Measurements from ENCODE around the gene SLC15A4.
"Not testable (repeated sequence)": the region's sequence is repeated elsewhere in the genome, so short reads cannot be mapped to it uniquely, and the experiment has no call there.

SLC15A4 gene

DNA sequence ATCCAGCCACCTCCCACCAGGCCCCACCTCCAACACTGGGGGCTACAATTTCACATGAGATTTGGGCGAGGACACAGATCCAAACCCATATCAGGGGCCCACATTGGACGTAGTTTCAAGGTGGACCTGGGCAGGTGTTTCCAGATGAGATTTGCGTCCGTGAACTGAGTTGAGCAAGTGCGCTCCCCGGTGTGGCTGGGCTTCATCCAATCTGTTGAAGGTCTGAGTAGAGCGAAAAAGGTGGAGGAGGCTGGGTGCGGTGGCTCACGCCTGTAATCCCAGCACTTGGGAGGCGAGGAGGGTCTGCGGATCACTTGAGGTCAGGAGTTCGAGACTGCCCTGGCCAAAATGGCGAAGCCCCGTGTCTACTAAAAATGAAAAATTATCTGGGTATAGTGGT lies 24.6 kb upstream of the SLC15A4 start:
- DNase-seq, result no peak
- in situ Hi-C loops (cut with MboI; ENCODE audit: low pct_unique_long_range_greater_than_20kb, low sequenced_read_pairs), result no loop called here

DNA sequence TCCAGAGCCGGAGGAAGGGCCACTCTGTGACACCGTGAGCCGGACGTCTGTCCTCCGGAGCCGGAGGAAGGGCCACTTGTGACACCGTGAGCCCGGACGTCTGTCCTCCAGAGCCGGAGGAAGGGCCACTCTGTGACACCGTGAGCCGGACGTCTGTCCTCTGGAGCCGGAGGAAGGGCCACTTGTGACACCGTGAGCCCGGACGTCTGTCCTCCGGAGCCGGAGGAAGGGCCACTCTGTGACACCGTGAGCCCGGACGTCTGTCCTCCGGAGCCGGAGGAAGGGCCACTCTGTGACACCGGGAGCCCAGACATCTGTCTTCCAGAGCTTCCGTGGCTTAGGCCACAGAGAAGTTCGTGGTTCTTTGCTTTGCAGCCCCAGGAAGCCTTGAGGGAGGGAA lies 22.9 kb upstream of the SLC15A4 start:
- in situ Hi-C loops (cut with MboI; ENCODE audit: low pct_unique_long_range_greater_than_20kb, low sequenced_read_pairs); DNase-seq: not testable (repeated sequence)

DNA sequence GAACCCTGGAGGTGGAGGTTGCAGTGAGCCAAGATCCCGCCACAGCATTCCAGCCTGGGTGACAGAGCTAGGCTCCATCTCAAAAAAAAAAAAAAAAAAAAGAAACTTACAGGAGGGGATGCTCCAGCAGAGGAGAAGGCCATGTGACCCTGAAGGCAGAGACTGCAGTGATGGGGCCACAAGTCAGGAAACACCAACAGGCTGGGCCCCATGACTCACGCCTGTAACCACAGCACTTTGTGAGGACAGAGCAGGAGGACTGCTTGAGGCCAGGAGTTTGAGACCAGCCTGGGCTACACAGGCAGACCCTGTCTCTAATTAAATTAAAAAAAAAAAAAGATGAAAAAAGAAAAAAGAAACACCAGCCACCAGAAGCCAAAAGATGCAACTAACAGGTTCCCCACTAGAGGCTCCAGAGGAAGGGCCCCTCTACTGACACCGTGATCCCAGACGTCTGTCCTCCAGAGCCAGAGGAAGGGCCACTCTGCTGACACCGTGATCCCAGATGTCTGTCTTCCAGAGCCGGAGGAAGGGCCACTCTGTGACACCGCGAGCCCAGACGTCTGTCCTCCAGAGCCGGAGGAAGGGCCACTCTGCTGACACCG lies 20.4 kb upstream of the SLC15A4 start:
- in situ Hi-C loops (cut with MboI; ENCODE audit: low pct_unique_long_range_greater_than_20kb, low sequenced_read_pairs), result no loop called here
- DNase-seq, result no peak

DNA sequence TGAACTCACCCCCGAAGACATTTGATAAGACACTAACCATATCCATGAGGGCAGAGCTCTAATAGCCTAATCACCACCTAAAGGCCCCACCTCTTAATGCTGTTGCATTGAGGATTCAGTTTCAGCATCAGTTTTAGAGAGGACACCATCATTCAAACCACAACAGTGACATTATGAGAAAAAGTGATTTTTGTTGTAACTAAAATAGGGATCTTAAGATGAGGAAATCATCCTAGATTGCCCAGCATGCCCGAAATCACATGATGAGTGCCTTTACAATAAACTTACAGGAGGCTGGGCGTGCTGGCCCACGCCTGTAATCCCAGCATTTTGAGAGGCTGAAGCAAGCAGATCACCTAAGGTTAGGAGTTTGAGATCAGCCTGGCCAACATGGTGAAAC lies 19.8 kb upstream of the SLC15A4 start:
- DNase-seq, result no peak
- in situ Hi-C loops (cut with MboI; ENCODE audit: low pct_unique_long_range_greater_than_20kb, low sequenced_read_pairs), result no loop called here

DNA sequence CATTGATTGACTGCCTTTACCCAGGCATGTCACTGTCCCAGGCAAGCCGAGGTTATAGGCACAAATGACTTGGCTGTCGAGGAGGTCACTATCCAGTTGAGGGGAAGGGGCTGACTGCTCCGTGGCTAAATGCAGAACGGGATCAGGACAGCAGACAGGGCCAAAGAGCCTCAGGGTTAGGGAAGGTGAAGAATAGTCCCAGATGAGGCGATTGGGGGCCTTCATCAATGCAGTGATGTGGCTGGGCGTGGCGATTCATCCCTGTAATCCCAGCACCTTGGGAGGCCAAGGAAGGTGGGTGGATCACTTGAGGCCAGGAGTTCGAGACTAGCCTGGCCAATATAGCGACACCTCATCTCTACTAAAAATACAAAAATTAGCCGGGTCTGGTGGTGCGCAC lies 18.8 kb upstream of the SLC15A4 start:
- in situ Hi-C loops (cut with MboI; ENCODE audit: low pct_unique_long_range_greater_than_20kb, low sequenced_read_pairs), result no loop called here
- no peak for DNase-seq

DNA sequence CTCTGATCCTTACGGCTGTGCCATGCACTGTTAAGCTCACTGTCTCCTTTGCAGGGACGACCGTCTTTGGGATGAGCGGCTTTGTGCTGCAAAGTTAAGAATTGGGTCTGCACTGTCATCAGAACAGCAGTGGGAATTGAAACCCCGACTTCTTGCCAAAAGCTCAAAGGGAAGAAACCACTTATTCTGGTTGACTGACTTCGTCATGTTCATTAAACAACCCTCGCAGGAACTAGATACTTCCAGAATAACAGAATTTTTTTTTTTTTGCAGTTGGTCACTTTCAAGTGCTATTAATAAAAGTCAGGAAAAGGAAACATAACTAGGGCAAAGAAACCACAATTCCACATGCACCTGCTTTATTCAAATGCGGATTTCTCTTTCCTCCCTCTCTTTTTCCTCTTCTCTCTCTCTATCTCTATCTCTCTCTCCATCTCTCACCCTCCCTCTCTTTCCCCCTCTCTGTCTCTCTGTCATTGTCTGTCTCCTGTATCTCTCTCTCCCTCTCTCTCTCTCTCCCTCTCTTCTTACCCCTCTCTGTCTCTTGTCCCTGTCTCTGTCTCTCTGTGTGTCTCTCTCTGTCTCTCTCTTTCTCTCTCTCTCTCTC lies 17.2 kb upstream of the SLC15A4 start:
- DNase-seq, result no peak
- in situ Hi-C loops (cut with MboI; ENCODE audit: low pct_unique_long_range_greater_than_20kb, low sequenced_read_pairs), result no loop called here

DNA sequence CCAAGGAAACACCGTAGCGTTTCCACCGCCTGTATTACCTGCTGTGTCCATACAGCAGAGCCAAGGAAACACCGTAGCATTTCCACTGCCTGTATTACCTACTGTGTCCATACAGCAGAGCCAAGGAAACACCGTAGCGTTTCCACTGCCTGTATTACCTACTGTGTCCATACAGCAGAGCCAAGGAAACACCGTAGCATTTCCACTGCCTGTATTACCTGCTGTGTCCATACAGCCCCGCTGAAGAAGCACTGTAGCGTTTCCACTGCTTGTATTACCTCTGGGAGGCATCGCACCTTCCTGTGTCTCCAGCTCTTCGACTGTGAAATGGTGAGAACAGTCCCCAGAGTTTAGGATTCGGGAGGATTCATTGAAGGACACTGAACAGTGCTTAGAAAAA lies 16.1 kb upstream of the SLC15A4 start:
- in situ Hi-C loops (cut with MboI; ENCODE audit: low pct_unique_long_range_greater_than_20kb, low sequenced_read_pairs); DNase-seq: not testable (repeated sequence)

DNA sequence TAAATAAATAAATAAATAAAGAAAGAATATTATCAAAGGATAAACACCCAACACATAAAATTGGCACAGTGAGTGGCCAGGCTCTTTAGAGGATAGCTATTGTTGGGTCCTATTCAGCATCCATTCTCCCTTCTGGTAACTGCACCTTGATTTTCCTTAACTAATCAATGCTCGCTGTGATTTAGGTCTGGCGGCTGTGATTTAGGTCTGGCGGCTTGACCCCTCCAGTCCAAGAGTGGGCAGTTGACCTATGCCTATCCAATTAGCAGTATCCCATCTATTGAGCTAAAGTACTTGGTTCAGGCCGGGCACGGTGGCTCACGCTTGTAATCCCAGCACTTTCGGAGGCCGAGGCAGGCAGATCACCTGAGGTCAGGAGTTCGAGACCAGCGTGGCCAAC lies 9.7 kb upstream of the SLC15A4 start:
- DNase-seq, result no peak
- in situ Hi-C loops (cut with MboI; ENCODE audit: low pct_unique_long_range_greater_than_20kb, low sequenced_read_pairs), result no loop called here

DNA sequence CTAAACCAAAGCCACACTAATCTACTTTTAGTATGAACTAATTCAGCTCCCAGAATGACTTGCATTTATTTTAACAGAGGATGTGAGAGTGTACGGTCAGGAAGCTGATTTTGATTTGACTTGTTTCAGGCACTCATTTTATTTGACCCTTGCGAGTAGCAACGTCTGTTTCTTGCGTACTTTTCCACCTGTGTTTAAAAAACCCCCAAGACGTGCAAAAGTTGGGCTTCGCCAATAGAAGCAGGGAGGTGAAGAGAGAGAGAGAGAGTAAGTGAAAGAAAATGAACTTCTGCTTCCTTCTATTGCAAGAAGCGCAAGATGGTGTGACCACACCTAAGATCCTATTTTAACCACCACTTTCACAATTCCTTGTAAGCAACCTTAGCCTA lies 6.7 kb upstream of the SLC15A4 start:
- no peak for DNase-seq
- in situ Hi-C loops (cut with MboI; ENCODE audit: low pct_unique_long_range_greater_than_20kb, low sequenced_read_pairs), result no loop called here

DNA sequence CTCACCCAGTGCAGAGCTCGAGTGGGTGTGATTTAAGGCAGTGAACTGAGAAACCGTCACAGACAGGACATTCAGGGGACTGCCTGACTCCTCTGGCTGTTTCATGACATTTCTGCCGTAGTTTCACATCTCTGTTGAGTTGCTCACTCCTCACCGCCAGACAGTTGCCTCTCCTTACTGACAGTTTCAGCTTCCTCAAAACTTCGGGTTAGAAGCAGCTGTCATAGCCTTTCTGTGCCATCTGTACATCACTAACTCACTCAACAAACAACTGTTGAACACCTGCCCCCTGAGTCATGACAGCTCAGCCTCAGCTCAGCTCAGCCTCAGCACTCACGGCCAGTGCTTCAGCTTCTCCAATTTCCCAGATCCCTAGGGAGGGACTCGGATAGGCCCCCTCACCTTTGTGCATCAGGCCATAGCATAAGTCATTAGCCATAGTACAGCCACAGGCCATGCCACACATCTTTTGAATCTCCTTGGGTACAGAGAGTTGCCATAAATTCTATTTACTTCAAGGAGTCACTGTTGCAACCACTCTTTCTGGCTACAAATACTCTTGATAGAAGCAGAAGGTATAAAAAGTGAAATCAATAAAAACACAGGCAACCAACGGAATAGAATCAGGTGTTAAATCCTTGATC lies 6.2 kb upstream of the SLC15A4 start:
- in situ Hi-C loops (cut with MboI; ENCODE audit: low pct_unique_long_range_greater_than_20kb, low sequenced_read_pairs), result no loop called here
- no peak for DNase-seq

DNA sequence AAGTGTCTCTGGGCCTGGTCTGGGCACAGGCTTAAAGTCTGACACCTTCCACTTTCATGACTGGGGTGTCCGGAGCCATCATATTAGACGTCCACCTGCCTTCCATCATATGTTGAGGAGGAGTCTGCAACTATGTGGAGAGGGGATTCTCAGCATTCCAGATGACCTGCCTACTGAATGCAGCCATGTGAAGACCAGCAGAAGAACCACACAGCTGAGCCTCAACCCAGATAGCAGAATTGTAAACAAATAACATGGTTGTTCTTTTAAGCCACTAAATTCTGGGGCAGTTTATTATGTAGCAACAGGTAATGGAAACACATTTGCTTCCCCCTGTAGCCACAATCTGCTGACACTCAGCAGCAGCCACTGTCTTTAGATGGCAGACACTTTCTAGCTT lies 4.0 kb upstream of the SLC15A4 start:
- in situ Hi-C loops (cut with MboI; ENCODE audit: low pct_unique_long_range_greater_than_20kb, low sequenced_read_pairs), result no loop called here
- no peak for DNase-seq

DNA sequence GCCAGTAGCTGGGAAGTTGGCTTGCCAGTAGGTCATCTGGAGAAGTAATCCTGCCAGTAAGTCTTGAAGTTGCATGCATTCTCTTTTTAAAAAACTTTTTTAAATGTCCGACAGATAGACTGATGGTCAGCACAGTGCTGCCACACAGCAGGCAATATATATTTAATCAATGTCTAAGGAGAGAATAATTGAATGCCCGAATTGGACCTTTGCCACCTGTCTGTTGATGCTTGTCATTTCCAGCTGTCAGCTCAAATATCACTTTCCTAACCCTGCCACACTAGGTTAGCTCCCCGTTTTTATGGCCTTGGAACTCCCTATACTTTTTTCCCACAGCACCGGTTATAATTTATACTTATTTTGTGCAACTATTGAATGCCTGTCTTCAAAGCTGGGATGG lies 2.1 kb upstream of the SLC15A4 start:
- no peak for DNase-seq
- in situ Hi-C loops (cut with MboI; ENCODE audit: low pct_unique_long_range_greater_than_20kb, low sequenced_read_pairs), result no loop called here

DNA sequence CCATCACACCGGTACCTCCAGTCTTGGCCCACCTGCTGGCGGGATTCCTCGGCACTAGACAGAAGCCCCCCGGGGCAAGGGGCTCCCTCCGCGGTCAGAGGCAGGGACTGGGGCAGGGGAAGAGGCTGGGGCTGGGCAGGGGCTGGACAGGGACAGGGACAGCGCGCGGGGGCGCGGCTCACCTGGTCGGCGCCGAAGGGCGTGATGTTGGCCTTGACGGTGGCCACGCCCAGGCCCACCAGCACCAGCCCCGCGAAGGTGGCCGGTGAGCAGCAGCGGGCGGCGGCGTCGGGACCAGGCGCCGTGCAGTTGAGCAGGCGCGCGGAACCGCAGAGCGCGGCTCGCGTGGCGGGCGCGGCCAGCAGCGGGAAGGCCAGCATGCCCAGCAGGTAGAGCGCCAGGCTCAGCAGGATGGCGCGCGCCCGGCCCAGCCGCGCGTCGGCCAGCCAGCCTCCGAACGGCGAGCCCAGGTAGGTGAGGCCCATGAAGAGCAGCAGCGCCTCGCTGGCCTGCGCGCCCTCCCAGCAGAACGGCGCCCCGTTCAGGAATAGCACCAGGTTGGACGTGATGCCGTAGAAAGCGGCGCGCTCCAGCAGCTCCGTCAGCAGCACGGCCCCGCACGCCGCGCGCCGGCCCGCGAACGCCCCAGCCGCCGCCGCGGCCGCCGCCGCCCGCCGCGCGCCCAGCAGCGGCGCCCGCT lies 392 bp downstream of the SLC15A4 start:
- in situ Hi-C loops (cut with MboI; ENCODE audit: low pct_unique_long_range_greater_than_20kb, low sequenced_read_pairs), result no loop called here
- DNase-seq, result peak; percentile 38

DNA sequence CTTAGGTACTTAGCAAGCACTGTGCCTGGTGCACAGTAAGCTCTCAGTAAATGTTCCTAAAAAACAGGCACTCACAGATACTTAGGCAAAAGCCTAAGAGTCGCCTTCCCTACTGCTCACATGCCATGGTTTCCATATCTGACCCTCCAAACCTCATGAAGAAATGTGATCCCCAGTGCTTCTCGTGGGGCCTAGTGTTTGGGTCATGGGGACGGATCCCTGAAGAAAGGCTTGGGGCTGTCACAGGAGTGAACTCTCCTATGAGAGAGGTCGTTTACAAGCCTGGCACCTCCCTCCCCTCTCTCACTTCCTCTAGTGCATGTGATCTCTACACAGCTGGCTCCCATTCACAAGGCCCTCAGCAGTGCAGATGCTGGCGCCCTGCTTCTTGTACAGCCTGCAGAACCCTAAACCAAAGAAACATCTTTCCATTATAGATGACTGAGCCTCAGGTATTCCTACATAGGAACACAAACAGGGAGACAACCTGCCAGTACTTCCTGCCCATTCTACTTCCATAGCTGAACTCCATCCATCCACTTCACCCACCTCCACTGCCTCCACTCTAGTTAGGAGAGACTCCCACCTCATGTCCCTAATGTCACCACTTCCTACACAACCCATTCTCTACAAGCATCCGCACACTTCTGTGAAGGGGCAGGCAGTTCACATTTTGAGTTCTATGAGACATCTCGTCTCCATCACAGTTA lies 2.9 kb downstream of the SLC15A4 start:
- DNase-seq, result peak; percentile 41
- in situ Hi-C loops (cut with MboI; ENCODE audit: low pct_unique_long_range_greater_than_20kb, low sequenced_read_pairs), result no loop called here

DNA sequence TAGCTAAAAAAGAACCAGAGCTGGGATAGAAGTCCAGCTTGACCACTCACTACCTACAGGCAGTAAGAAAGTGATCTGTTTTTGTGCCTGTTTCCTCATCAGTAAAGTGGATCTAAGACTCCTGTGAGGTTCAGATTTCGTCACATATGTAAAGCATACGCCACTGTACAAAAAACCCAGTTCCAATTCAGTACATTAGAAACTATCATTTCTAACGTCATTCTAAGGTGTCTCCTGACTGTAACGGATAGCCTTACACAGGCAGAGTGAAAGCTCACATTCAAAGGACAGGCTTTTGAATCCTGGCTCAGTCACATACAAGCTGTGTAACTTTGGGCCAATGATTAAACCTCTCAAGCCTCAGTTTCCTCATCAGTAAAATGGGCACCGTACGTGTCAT lies 3.5 kb downstream of the SLC15A4 start:
- in situ Hi-C loops (cut with MboI; ENCODE audit: low pct_unique_long_range_greater_than_20kb, low sequenced_read_pairs), result no loop called here
- no peak for DNase-seq

DNA sequence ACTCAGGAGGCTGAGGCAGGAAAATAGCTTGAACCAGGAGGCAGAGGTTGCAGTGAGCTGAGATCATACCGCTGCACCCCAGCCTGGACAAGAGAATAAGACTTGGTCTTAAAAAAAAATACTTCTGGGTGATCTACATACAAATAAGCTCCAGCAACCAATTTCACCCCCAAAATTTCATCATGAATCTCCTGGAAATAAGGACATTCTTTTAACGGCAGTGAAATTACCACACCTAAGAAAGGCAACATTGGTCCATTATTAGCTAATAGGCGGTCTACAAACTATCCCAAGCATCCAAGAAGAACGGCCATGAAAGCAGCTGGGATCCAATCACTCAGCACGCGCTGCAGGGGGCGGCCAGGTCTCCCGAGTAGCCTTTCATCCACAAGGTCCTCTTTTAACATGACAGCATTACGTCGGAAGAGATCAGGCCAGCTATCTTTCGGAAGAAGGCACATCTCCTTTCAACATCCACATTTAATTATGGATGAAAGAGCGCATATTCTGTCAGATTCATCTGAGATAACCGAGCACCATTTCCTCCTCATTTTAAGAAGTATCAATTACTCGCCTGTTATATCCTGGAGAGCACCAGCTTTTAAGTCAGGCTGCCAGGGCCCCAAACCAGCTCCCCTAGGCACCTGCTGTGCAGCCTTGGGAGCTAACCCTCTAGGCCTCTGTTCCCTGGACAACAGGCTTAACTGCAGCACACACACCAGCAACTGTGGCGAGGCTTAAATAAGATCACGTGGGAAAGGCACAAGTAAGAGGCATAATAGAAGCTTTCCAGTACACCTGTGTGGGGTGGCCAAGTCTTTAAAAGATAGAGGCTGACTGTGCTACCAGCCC lies 4.2 kb downstream of the SLC15A4 start:
- in situ Hi-C loops (cut with MboI; ENCODE audit: low pct_unique_long_range_greater_than_20kb, low sequenced_read_pairs), result no loop called here
- no peak for DNase-seq

DNA sequence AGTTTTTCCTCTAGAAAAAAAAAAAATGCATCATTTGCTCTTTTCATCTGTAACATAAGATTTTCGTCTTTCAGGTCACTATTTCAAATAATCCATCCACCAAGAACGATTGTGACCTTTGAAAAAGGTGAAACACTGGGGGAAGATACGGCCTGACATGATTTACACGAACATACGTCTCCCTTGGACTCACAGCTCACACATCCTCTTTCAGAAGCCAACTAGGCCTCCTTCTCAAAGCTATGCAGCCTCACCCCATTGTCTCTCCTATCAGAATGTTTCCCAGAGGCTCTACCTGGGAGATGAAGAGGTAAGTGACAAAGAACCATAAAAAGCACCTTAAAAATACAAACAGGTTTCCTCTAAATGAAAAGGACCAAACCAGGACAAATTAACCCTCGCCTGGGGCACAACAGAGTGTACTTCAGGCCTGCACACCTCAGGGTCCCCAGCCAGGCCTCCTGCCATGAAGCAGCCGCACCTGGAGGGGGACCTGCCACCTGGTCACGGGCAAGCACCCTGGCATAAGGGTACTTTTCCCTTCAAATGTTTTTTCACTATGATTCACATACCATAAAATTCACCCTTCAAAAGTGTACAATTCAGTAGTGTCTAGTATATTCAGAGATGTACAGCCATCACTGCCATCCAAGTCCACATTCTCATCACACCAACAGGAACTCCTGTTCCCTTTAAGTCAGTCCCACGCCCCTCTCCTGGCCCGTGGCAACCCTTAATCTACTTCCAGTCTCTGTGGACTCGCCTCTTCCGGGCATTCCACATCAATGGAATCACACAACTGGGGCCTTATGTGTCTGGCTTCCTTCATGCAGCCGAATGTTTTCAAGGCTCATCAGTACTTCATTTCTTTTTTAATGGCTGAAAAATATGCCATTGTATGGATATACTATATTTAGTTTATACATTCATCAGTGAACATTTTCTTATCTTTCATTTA lies 5.4 kb downstream of the SLC15A4 start:
- no peak for DNase-seq
- in situ Hi-C loops (cut with MboI; ENCODE audit: low pct_unique_long_range_greater_than_20kb, low sequenced_read_pairs), result no loop called here
